Keratinocyte (primary cell): ENCODE measurements around the gene SLC5A1.

Source experiments
- EZH2 ChIP-seq: IDR thresholded peaks from one replicate; pipeline ENCODE4 v1.6.1; 2012; ENCODE audit warnings: inconsistent platforms, mild to moderate bottlenecking, low read length, moderate library complexity
- TF ChIP-seq, protein P1 (sequence below), 3 experiments: IDR thresholded peaks in 1 of 3; conservative IDR thresholded peaks in 1 of 3; optimal IDR thresholded peaks in 1 of 3; 2 replicates in 2 of 3; 3 replicates in 1 of 3; pipeline versions ENCODE3 to v1.5.1; 2011; ENCODE audit warnings: low read length in 3 of 3, mild to moderate bottlenecking in 3 of 3, moderate library complexity in 2 of 3, control low read depth in 1 of 3, inconsistent platforms in 1 of 3; ENCODE audit not compliant: insufficient read depth in 2 of 3; ENCODE audit errors: extremely low read depth in 1 of 3

DNA sequence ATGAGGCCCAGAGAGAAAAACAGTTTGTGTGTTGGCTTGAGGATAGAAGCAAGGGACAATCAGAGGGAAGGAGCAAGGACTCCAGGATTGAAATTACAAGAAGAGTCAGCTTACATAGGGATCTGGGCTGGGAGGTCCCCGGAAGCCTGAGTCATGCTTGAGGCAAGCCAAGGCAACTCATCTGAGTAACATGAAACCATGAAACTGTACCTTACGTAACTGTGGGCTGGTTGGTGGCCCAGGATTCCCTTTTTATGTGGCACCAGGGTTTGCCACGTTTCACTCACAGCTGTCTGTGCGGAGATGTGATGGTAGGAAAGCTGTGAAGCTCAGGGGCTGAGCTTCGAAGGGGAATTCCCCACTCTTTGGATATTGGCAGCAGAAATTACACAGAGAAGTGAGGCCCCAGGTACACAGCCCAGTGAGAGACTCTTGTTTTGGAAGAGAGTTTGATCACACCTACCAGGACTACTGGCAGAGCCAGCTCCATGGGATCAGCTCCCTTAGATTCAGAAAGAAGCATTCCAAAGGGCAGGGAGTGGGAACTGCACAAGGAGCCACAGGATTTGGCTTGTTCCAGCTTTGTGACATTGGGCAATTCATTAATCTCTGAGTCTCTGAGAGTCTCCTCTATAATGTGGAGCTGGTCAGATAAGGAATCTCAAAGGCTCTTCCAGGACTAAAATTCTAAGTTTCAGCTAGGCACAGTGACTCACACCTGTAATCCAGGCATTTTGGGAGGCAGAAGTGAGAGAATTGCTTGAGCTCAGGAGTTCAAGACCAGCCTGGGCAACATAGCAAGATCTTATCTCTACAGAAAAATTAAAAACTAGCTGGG, 7.8 kb downstream of the SLC5A1 start:
- TF ChIP-seq, protein P1, sequence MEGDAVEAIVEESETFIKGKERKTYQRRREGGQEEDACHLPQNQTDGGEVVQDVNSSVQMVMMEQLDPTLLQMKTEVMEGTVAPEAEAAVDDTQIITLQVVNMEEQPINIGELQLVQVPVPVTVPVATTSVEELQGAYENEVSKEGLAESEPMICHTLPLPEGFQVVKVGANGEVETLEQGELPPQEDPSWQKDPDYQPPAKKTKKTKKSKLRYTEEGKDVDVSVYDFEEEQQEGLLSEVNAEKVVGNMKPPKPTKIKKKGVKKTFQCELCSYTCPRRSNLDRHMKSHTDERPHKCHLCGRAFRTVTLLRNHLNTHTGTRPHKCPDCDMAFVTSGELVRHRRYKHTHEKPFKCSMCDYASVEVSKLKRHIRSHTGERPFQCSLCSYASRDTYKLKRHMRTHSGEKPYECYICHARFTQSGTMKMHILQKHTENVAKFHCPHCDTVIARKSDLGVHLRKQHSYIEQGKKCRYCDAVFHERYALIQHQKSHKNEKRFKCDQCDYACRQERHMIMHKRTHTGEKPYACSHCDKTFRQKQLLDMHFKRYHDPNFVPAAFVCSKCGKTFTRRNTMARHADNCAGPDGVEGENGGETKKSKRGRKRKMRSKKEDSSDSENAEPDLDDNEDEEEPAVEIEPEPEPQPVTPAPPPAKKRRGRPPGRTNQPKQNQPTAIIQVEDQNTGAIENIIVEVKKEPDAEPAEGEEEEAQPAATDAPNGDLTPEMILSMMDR (optimal IDR thresholded peaks at IDR 0.05 in 1 of 3, IDR thresholded peaks at IDR 0.05 in 1 of 3, conservative IDR thresholded peaks at IDR 0.05 in 1 of 3; ENCODE audit: extremely low read depth in 1 of 3, insufficient read depth in 2 of 3, low read length in 3 of 3) = no peak
- no peak for TF ChIP-seq EZH2
